GM19324 (cell line): ENCODE results near the gene CDC7.

Experiments
- ATAC-seq: cut with Tn5 transposase; IDR thresholded peaks from one replicate; pipeline ENCODE4 v1.9.1; 2021; ENCODE audit warnings: mild to moderate bottlenecking, moderate library complexity; ENCODE audit not compliant: unreplicated experiment, low FRiP score

The CDC7 gene

DNA sequence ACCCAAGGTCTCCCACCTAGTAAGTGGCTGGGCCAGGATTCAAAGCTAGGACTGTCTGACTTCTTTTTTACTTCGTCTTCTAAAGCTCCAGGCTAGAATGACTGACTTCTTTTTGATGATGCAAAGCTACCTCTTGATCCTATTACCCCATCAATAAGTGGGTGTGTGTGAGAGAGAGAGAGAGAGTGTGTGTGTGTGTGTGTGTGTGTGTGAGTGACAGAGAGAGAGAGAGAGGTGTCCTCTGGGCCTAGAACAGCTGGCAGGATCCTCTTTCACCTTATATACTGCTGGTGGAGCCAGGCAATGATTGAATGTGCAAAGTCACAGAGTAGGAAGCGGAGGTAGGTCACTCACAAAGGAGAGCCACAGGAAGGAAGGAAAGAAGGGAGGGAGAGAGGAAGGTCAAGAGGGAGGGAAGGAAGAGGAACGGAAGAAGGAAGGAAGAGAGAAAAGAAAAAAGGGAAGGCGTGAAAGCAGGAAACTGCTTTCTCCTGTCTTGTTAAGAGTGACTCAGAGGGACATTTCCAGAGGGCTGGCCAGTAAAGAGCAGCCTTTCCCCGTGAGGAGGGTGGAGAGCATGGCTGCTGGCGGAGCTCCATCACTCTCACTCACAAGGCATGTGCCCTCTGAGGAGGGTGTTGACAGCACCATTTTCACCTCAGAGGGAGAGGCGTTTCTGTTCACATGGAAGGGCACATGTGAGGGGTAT lies 68.9 kb downstream of the CDC7 start:
- no peak for ATAC-seq

DNA sequence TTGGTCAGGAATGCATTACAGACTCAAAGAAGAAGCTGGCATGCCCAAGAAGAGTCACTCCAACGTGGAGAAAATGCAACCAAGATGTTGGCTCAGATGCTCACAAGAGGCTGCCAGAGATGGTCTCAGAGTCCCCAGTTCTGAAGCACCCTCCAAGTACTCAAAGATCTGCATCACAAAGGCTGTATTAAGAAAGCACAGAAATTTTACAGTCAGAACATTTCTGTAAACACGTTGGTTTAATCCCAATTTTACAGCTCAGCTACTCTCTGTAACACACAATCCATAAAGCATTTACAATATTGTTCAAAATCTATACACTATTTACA lies 69.4 kb downstream of the CDC7 start:
- ATAC-seq: no peak

DNA sequence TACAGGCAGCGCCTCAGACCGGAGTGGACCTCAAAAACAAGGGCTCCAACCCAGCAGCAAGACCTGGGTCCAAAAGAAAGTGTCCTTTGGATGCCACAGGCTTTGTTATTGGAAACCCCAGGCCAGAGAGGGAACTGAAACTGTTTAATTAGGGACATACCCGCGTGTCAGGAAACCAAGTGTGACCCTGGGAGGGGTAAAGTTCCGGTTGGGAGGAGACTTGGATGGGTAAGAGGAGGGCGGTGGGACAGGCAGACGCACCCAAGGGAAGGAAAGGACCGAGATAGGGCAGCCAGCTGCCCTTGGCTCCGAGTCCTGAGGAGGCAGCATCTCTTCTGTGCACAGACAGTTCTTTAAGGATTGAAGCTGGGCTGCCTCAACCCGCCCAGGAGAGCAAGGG lies 71.4 kb downstream of the CDC7 start:
- no peak for ATAC-seq
